Fibroblast of lung (primary cell): ENCODE results near the gene MAP4K3. TPM values are rescaled to one million over a fixed set of nuclear protein-coding genes. Genes with fewer than 3 reads are reported as not detected.

ENCODE experiments used
- DNase-seq, 2 donors: peaks; one replicate each; pipeline versions ENCODE4 v3.0.0 to v3.0.0-alpha.2; 2010; ENCODE audit warnings: low read depth in 2 of 2
- H2AFZ ChIP-seq: 2 replicates; pipeline ENCODE4 v1.5.1; 2012; ENCODE audit warnings: low read length, control low read depth, inconsistent platforms
- H3K27ac ChIP-seq: 2 replicates; pipeline ENCODE4 v1.5.1; 2011; ENCODE audit warnings: low read length, control low read depth; ENCODE audit not compliant: insufficient read depth
- H3K27me3 ChIP-seq: 2 replicates; pipeline ENCODE4 v1.5.1; 2011; ENCODE audit warnings: mild to moderate bottlenecking, low read length; ENCODE audit not compliant: control insufficient read depth, insufficient read depth
- H3K36me3 ChIP-seq: 2 replicates; pipeline ENCODE4 v1.5.1; 2011; ENCODE audit warnings: low read length; ENCODE audit not compliant: control insufficient read depth, insufficient read depth
- H3K4me1 ChIP-seq: 2 replicates; pipeline ENCODE4 v1.5.1; 2011; ENCODE audit warnings: low read length; ENCODE audit not compliant: control insufficient read depth, insufficient read depth; ENCODE audit errors: extremely low read depth
- H3K4me2 ChIP-seq: 2 replicates; pipeline ENCODE4 v1.5.1; 2011; ENCODE audit warnings: low read length, control low read depth; ENCODE audit not compliant: insufficient read depth; ENCODE audit errors: extremely low read depth
- H3K4me3 ChIP-seq, 4 experiments: fragments of 200-600 bp in 1 of 4; sonication (generic) in 1 of 4; replicated peaks in 1 of 4; 2 replicates each; pipeline ENCODE4 v1.5.1; 2011 to 2016; ENCODE audit warnings: low read length in 4 of 4, low read depth in 3 of 4, mild to moderate bottlenecking in 3 of 4, control low read depth in 2 of 4, inconsistent platforms in 1 of 4, mixed read lengths in 1 of 4; ENCODE audit not compliant: insufficient read depth in 1 of 4; ENCODE audit errors: control extremely low read depth in 1 of 4
- H3K79me2 ChIP-seq: 2 replicates; pipeline ENCODE4 v1.5.1; 2012; ENCODE audit warnings: mild to moderate bottlenecking, low read length, inconsistent platforms; ENCODE audit not compliant: control insufficient read depth, insufficient read depth
- H3K9ac ChIP-seq: 2 replicates; pipeline ENCODE4 v1.5.1; 2011; ENCODE audit warnings: mild to moderate bottlenecking, low read length, control low read depth; ENCODE audit not compliant: insufficient read depth
- H3K9me3 ChIP-seq: 2 replicates; pipeline ENCODE4 v1.5.1; 2012; ENCODE audit warnings: low read depth, low read length; ENCODE audit not compliant: control insufficient read depth, insufficient read depth
- H4K20me1 ChIP-seq: 2 replicates; pipeline ENCODE4 v1.5.1; 2011; ENCODE audit warnings: low read length; ENCODE audit not compliant: control insufficient read depth, insufficient read depth; ENCODE audit errors: extremely low read depth
- CTCF ChIP-seq, 2 donors: IDR thresholded peaks in 1 of 2; conservative IDR thresholded peaks in 1 of 2; 1 replicate in 1 of 2; 2 replicates in 1 of 2; pipeline ENCODE4 v1.5.1; 2011 to 2012; ENCODE audit warnings: low read length in 2 of 2, control low read depth in 1 of 2, inconsistent platforms in 1 of 2, low read depth in 1 of 2, mild to moderate bottlenecking in 1 of 2
- EZH2 ChIP-seq: IDR thresholded peaks from 2 replicates; pipeline ENCODE4 v1.5.1; 2012; ENCODE audit warnings: low read length, control low read depth, mild to moderate bottlenecking; ENCODE audit errors: missing control alignments
- polyA plus RNA-seq, 2 donors: library from polyadenylated mRNA; depleted of rRNA in 1 of 2; stranded (reverse) in 1 of 2; unstranded in 1 of 2; fragments of >200 nt; gene quantifications; 2 replicates each; pipeline ENCODE4 v1.2.1, GENCODE V29; 2011 to 2012; ENCODE audit warnings: missing spikeins in 1 of 2
- total RNA-seq: library from RNA; depleted of rRNA; stranded (reverse); fragments of >200 nt; gene quantifications from 2 replicates; pipeline ENCODE4 v1.2.1, GENCODE V29; 2014

MAP4K3 gene
- total and polyA plus RNA-seq, 2 donors (not counting 1 experiment from before 2014, with no cell fraction given), result 40.8 to 75.7 TPM

DNA sequence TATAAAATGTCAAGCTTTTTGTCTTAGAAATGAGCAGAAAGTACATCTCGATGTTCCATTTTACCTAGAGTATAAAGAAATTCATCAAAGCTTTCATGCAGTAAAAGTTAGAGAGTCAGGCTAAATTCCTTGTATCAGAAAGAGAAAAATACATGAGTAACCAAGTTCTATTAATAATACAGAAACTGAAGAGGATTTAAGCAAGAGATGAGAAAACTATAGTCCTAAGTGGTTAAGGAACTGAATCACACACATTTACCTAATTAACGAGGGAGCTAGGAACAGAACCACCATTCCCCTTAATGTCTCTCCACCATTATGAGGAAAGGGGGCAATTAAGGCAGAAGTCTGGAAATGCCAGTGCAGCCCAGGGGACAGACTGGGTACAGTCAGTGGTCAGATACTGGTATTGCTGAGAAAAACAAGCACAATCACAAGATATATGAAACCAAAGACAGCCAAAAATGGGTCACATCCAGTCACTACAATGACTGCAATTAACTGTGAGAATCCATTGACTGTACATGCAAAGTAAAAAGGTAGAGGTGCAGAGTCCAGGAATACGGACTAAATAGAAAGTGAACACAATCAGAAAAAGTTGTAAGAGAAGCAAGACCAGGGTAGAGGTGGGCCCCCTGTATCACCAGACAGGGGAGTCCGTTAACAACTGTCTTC lies 23.9 kb downstream of the MAP4K3 start:
- Histone ChIP-seq H3K36me3 (no peaks in the 10 kb centered on the region), H2AFZ (no peak overlapping the region), H3K9ac (no peak overlapping the region), H3K27ac (peak overlapping the region; percentile 41), H3K4me3 (no peak overlapping the region), H3K79me2 (peaks cover 91% of the 10 kb centered on the region), H3K4me2 (peak overlapping the region; percentile 54), H3K9me3 (no peaks in the 10 kb centered on the region), H3K4me1 (peaks cover 34% of the 10 kb centered on the region), H4K20me1 (no peaks in the 10 kb centered on the region), H3K27me3 (no peaks in the 10 kb centered on the region)
- TF ChIP-seq EZH2 (no peak), CTCF (conservative IDR thresholded peaks at IDR 0.05 in 1 of 2, IDR thresholded peaks at IDR 0.05 in 1 of 2; ENCODE audit: low read depth in 1 of 2, low read length in 2 of 2) (no peak)
- no peak for DNase-seq

GRCh38 chr2:39411181-39411944 lies 25.7 kb downstream of the MAP4K3 start:
- Histone ChIP-seq H3K9me3 (no peaks in the 10 kb centered on the region), H3K4me2 (peak overlapping the region; percentile 82), H3K79me2 (peaks cover 92% of the 10 kb centered on the region), H3K4me3 (peak overlapping the region; percentile 13 to 19 (median 18)), H3K27me3 (no peaks in the 10 kb centered on the region), H2AFZ (no peak overlapping the region), H3K36me3 (no peaks in the 10 kb centered on the region), H3K27ac (peak overlapping the region; percentile 90), H3K4me1 (peaks cover 30% of the 10 kb centered on the region), H3K9ac (peak overlapping the region; percentile 5), H4K20me1 (no peaks in the 10 kb centered on the region)
- no peak for TF ChIP-seq EZH2
- TF ChIP-seq CTCF (conservative IDR thresholded peaks at IDR 0.05 in 1 of 2, IDR thresholded peaks at IDR 0.05 in 1 of 2; ENCODE audit: low read depth in 1 of 2, low read length in 2 of 2), result no peak
- DNase-seq, result peak; percentile 88 to 97

DNA sequence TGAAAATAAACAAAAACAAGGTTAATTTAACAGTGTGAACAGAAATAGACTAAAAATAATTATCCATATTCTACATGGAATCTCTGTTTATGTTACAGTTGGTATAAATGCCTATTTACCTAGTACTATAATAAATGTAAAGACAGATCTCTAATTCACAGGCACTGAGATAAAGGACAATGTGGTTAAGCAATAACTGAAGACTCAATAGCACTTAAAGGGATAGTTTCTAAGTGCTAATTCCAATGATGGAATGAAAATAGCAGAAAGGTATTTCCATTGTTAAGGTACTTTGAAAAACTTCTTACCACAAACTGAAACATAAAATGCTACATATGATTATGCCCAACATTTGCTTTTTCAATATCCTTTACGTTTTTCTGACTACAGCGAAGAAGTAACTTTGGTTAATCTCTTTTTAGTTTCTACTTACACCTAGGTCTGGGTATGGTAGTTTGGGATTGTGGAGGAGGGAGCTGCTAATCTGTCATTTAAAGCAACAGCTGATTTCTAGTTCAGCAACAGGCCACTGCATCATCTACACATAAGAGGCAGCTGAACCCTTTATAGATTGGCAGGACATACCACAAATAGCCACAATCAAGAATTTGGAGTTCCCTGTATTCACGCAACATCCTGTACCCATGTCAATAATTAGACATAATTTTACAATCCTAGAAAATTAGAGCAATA lies 27.2 kb downstream of the MAP4K3 start:
- no peak overlapping the region for H2AFZ ChIP-seq
- H4K20me1 ChIP-seq, result no peaks in the 10 kb centered on the region
- peak overlapping the region; percentile 90 for H3K27ac ChIP-seq
- H3K9me3 ChIP-seq, result no peaks in the 10 kb centered on the region
- no peaks in the 10 kb centered on the region for H3K36me3 ChIP-seq
- H3K9ac ChIP-seq, result no peak overlapping the region
- TF ChIP-seq CTCF (conservative IDR thresholded peaks at IDR 0.05 in 1 of 2, IDR thresholded peaks at IDR 0.05 in 1 of 2; ENCODE audit: low read depth in 1 of 2, low read length in 2 of 2), result no peak
- TF ChIP-seq EZH2, result no peak
- peaks cover 28% of the 10 kb centered on the region for H3K4me1 ChIP-seq
- H3K27me3 ChIP-seq, result no peaks in the 10 kb centered on the region
- H3K79me2 ChIP-seq, result peaks cover 93% of the 10 kb centered on the region
- no peak overlapping the region for H3K4me3 ChIP-seq
- peak in 1 of 2 donors; percentile 35 for DNase-seq
- peak overlapping the region; percentile 69 for H3K4me2 ChIP-seq
